ENCODE data around the gene KIF27. TPM values are rescaled to one million over a fixed set of nuclear protein-coding genes. Genes with fewer than 3 reads are reported as not detected.
"Not testable (repeated sequence)": the region's sequence is repeated elsewhere in the genome, so short reads cannot be mapped to it uniquely, and the experiment has no call there.

Gene KIF27
- total and polyA plus RNA-seq, 2 donors (not counting 1 experiment from before 2014, with no cell fraction given), result 1.00 to 4.8 TPM

DNA sequence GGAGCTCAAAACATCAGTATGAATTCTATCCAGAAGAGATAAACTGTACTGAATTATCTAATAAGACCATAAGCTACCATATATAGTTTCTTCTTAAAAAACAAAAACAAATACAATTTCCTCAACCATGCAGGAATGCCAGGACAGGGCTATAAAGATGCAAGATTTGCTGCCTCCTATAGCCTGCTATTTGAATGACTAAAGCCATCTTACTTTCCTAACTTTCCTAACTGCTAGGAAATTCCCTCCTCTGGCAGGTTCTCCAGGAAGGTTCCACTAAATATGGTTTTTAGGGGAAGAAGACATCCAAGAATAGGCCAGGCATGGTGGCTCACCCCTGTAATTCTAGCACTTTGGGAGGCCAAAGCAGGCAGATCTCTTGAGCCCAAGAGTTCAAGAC lies 15.1 kb downstream of the KIF27 start:
- H3K27ac ChIP-seq (ENCODE audit: insufficient read depth, low read length), result no peak overlapping the region
- H3K9ac ChIP-seq (ENCODE audit: insufficient read depth, low read length), result no peak overlapping the region
- H3K9me3 ChIP-seq (ENCODE audit: control insufficient read depth, insufficient read depth, low read depth, low read length), result no peaks in the 10 kb centered on the region
- no peak overlapping the region for H3K4me2 ChIP-seq (ENCODE audit: extremely low read depth, insufficient read depth, low read length)
- no peak overlapping the region for H2AFZ ChIP-seq (ENCODE audit: low read length)
- H3K27me3 ChIP-seq (ENCODE audit: control insufficient read depth, insufficient read depth, low read length), result no peaks in the 10 kb centered on the region
- H4K20me1 ChIP-seq (ENCODE audit: control insufficient read depth, extremely low read depth, insufficient read depth, low read length), result no peaks in the 10 kb centered on the region
- no peaks in the 10 kb centered on the region for H3K4me1 ChIP-seq (ENCODE audit: control insufficient read depth, extremely low read depth, insufficient read depth, low read length)
- H3K4me3 ChIP-seq (replicated peaks in 1 of 4; ENCODE audit: control extremely low read depth in 1 of 4, insufficient read depth in 1 of 4, low read depth in 3 of 4, low read length in 4 of 4), result no peak overlapping the region
- H3K79me2 ChIP-seq (ENCODE audit: control insufficient read depth, insufficient read depth, low read length), result no peaks in the 10 kb centered on the region
- TF ChIP-seq, protein P1, sequence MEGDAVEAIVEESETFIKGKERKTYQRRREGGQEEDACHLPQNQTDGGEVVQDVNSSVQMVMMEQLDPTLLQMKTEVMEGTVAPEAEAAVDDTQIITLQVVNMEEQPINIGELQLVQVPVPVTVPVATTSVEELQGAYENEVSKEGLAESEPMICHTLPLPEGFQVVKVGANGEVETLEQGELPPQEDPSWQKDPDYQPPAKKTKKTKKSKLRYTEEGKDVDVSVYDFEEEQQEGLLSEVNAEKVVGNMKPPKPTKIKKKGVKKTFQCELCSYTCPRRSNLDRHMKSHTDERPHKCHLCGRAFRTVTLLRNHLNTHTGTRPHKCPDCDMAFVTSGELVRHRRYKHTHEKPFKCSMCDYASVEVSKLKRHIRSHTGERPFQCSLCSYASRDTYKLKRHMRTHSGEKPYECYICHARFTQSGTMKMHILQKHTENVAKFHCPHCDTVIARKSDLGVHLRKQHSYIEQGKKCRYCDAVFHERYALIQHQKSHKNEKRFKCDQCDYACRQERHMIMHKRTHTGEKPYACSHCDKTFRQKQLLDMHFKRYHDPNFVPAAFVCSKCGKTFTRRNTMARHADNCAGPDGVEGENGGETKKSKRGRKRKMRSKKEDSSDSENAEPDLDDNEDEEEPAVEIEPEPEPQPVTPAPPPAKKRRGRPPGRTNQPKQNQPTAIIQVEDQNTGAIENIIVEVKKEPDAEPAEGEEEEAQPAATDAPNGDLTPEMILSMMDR (conservative IDR thresholded peaks at IDR 0.05 in 1 of 2, IDR thresholded peaks at IDR 0.05 in 1 of 2; ENCODE audit: low read depth in 1 of 2, low read length in 2 of 2), result peak in 1 of 2 donors; percentile 14
- TF ChIP-seq EZH2 (IDR thresholded peaks at IDR 0.05; ENCODE audit: low read length, missing control alignments), result no peak
- H3K36me3 ChIP-seq (ENCODE audit: control insufficient read depth, insufficient read depth, low read length), result no peaks in the 10 kb centered on the region
- DNase-seq (ENCODE audit: low read depth in 2 of 2), result no peak

DNA sequence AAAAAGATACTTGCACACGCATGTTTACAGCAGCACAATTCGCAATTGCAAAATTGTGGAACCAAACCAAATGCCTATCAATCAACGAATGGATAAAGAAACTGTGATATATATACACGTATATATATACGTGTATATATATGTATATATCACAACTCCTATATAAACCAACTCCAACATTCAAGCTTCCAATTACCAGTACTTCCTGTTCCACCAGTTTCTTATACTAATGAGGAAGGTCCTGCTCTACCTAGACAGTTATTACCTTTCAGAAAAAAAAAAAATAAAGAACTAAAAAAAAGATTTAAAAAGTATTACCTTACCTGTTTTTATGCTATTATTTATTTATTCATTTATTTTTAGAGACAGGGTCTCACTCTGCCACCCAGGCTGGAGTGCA lies 20.6 kb downstream of the KIF27 start:
- not testable (repeated sequence) for H3K4me2 ChIP-seq (ENCODE audit: extremely low read depth, insufficient read depth, low read length); H3K4me3 ChIP-seq (replicated peaks in 1 of 4; ENCODE audit: control extremely low read depth in 1 of 4, insufficient read depth in 1 of 4, low read depth in 3 of 4, low read length in 4 of 4); H3K79me2 ChIP-seq (ENCODE audit: control insufficient read depth, insufficient read depth, low read length); H3K27ac ChIP-seq (ENCODE audit: insufficient read depth, low read length); H2AFZ ChIP-seq (ENCODE audit: low read length); H3K9me3 ChIP-seq (ENCODE audit: control insufficient read depth, insufficient read depth, low read depth, low read length); DNase-seq (ENCODE audit: low read depth in 2 of 2); H3K36me3 ChIP-seq (ENCODE audit: control insufficient read depth, insufficient read depth, low read length); H4K20me1 ChIP-seq (ENCODE audit: control insufficient read depth, extremely low read depth, insufficient read depth, low read length); H3K9ac ChIP-seq (ENCODE audit: insufficient read depth, low read length); H3K4me1 ChIP-seq (ENCODE audit: control insufficient read depth, extremely low read depth, insufficient read depth, low read length); H3K27me3 ChIP-seq (ENCODE audit: control insufficient read depth, insufficient read depth, low read length)

GRCh38 chr9:83894301-83894700 lies 26.9 kb downstream of the KIF27 start:
- not testable (repeated sequence) for H4K20me1 ChIP-seq (ENCODE audit: control insufficient read depth, extremely low read depth, insufficient read depth, low read length); H2AFZ ChIP-seq (ENCODE audit: low read length); H3K9ac ChIP-seq (ENCODE audit: insufficient read depth, low read length); H3K4me2 ChIP-seq (ENCODE audit: extremely low read depth, insufficient read depth, low read length); H3K4me1 ChIP-seq (ENCODE audit: control insufficient read depth, extremely low read depth, insufficient read depth, low read length); H3K27me3 ChIP-seq (ENCODE audit: control insufficient read depth, insufficient read depth, low read length); H3K9me3 ChIP-seq (ENCODE audit: control insufficient read depth, insufficient read depth, low read depth, low read length); H3K79me2 ChIP-seq (ENCODE audit: control insufficient read depth, insufficient read depth, low read length); H3K36me3 ChIP-seq (ENCODE audit: control insufficient read depth, insufficient read depth, low read length); H3K27ac ChIP-seq (ENCODE audit: insufficient read depth, low read length); H3K4me3 ChIP-seq (replicated peaks in 1 of 4; ENCODE audit: control extremely low read depth in 1 of 4, insufficient read depth in 1 of 4, low read depth in 3 of 4, low read length in 4 of 4)
- peak in 1 of 2 donors; percentile 4 for DNase-seq (ENCODE audit: low read depth in 2 of 2)

DNA sequence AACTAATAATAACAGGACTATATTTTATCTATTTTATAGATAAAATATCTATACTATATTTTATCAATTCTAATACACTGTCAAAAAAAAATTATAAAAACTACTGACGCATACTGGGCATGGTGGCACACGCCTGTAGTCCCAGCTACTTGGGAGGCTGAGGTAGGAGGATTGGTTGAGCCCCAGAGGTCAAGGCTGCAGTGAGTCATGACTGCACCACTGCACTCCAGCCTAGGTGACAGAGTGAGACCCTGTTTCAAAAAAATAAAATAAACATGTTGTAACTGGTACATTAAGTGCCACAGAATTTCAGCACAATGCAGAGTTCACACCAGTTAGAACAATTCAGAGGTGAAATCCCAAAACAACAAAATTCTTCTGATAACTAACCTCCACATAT lies 34.7 kb downstream of the KIF27 start:
- not testable (repeated sequence) for H3K36me3 ChIP-seq (ENCODE audit: control insufficient read depth, insufficient read depth, low read length); H3K4me1 ChIP-seq (ENCODE audit: control insufficient read depth, extremely low read depth, insufficient read depth, low read length); H2AFZ ChIP-seq (ENCODE audit: low read length); H3K4me2 ChIP-seq (ENCODE audit: extremely low read depth, insufficient read depth, low read length); H3K9me3 ChIP-seq (ENCODE audit: control insufficient read depth, insufficient read depth, low read depth, low read length); H3K9ac ChIP-seq (ENCODE audit: insufficient read depth, low read length); H4K20me1 ChIP-seq (ENCODE audit: control insufficient read depth, extremely low read depth, insufficient read depth, low read length); H3K4me3 ChIP-seq (replicated peaks in 1 of 4; ENCODE audit: control extremely low read depth in 1 of 4, insufficient read depth in 1 of 4, low read depth in 3 of 4, low read length in 4 of 4); H3K79me2 ChIP-seq (ENCODE audit: control insufficient read depth, insufficient read depth, low read length); H3K27me3 ChIP-seq (ENCODE audit: control insufficient read depth, insufficient read depth, low read length); H3K27ac ChIP-seq (ENCODE audit: insufficient read depth, low read length); DNase-seq (ENCODE audit: low read depth in 2 of 2)

- H3K4me1 ChIP-seq (ENCODE audit: control insufficient read depth, extremely low read depth, insufficient read depth, low read length); H3K9ac ChIP-seq (ENCODE audit: insufficient read depth, low read length); H3K4me2 ChIP-seq (ENCODE audit: extremely low read depth, insufficient read depth, low read length); H3K27me3 ChIP-seq (ENCODE audit: control insufficient read depth, insufficient read depth, low read length); H4K20me1 ChIP-seq (ENCODE audit: control insufficient read depth, extremely low read depth, insufficient read depth, low read length); H3K36me3 ChIP-seq (ENCODE audit: control insufficient read depth, insufficient read depth, low read length); H3K9me3 ChIP-seq (ENCODE audit: control insufficient read depth, insufficient read depth, low read depth, low read length); H3K4me3 ChIP-seq (replicated peaks in 1 of 4; ENCODE audit: control extremely low read depth in 1 of 4, insufficient read depth in 1 of 4, low read depth in 3 of 4, low read length in 4 of 4); H2AFZ ChIP-seq (ENCODE audit: low read length); H3K79me2 ChIP-seq (ENCODE audit: control insufficient read depth, insufficient read depth, low read length): not testable (repeated sequence)
- peak; percentile 90 to 92 for DNase-seq (ENCODE audit: low read depth in 2 of 2)
- peak overlapping the region; percentile 51 for H3K27ac ChIP-seq (ENCODE audit: insufficient read depth, low read length)
These were observed 35.5 kb downstream of the KIF27 start for GRCh38 chr9:83885559-83886240.

- not testable (repeated sequence) for H3K27me3 ChIP-seq (ENCODE audit: control insufficient read depth, insufficient read depth, low read length)
These were observed 39.4 kb downstream of the KIF27 start for GRCh38 chr9:83881687-83882408.

More at GRCh38 chr9:83881687-83882408, 39.4 kb downstream of the KIF27 start:
- not testable (repeated sequence) for H3K27ac ChIP-seq (ENCODE audit: insufficient read depth, low read length); H4K20me1 ChIP-seq (ENCODE audit: control insufficient read depth, extremely low read depth, insufficient read depth, low read length); H3K4me2 ChIP-seq (ENCODE audit: extremely low read depth, insufficient read depth, low read length); H3K36me3 ChIP-seq (ENCODE audit: control insufficient read depth, insufficient read depth, low read length); H3K4me3 ChIP-seq (replicated peaks in 1 of 4; ENCODE audit: control extremely low read depth in 1 of 4, insufficient read depth in 1 of 4, low read depth in 3 of 4, low read length in 4 of 4); H3K4me1 ChIP-seq (ENCODE audit: control insufficient read depth, extremely low read depth, insufficient read depth, low read length); H2AFZ ChIP-seq (ENCODE audit: low read length); H3K9me3 ChIP-seq (ENCODE audit: control insufficient read depth, insufficient read depth, low read depth, low read length); H3K79me2 ChIP-seq (ENCODE audit: control insufficient read depth, insufficient read depth, low read length); DNase-seq (ENCODE audit: low read depth in 2 of 2); H3K9ac ChIP-seq (ENCODE audit: insufficient read depth, low read length)
